ENCODE data around the gene GIMAP4.

GIMAP4 gene

GRCh38 chr7:150566572-150566971 lies 618 bp upstream of the GIMAP4 start:
- Histone ChIP-seq H3K27me3 (ENCODE audit: insufficient read depth, poor library complexity, severe bottlenecking) (no peaks in the 10 kb centered on the region), H3K9me3 (ENCODE audit: severe bottlenecking) (no peaks in the 10 kb centered on the region), H3K4me1 (ENCODE audit: insufficient read depth, poor library complexity, severe bottlenecking) (no peaks in the 10 kb centered on the region), H3K27ac (ENCODE audit: poor library complexity, severe bottlenecking) (no peak overlapping the region), H3K4me3 (ENCODE audit: severe bottlenecking) (no peak overlapping the region), H3K36me3 (ENCODE audit: low read depth) (no peaks in the 10 kb centered on the region)
- DNase-seq (ENCODE audit: low spot score) (no peak), ATAC-seq (ENCODE audit: low read depth) (no peak)
- no peak for TF ChIP-seq CTCF (IDR thresholded peaks at IDR 0.05; ENCODE audit: poor library complexity, severe bottlenecking)

GRCh38 chr7:150567871-150568301 lies 696 bp downstream of the GIMAP4 start:
- DNase-seq (ENCODE audit: low spot score) (no peak), ATAC-seq (ENCODE audit: low read depth) (no peak)
- TF ChIP-seq CTCF (IDR thresholded peaks at IDR 0.05; ENCODE audit: poor library complexity, severe bottlenecking), result no peak
- H3K27ac ChIP-seq (ENCODE audit: poor library complexity, severe bottlenecking), result no peak overlapping the region
- no peaks in the 10 kb centered on the region for H3K4me1 ChIP-seq (ENCODE audit: insufficient read depth, poor library complexity, severe bottlenecking)
- no peaks in the 10 kb centered on the region for H3K36me3 ChIP-seq (ENCODE audit: low read depth)
- H3K27me3 ChIP-seq (ENCODE audit: insufficient read depth, poor library complexity, severe bottlenecking), result no peaks in the 10 kb centered on the region
- H3K9me3 ChIP-seq (ENCODE audit: severe bottlenecking), result no peaks in the 10 kb centered on the region
- no peak overlapping the region for H3K4me3 ChIP-seq (ENCODE audit: severe bottlenecking)

- H3K4me3 ChIP-seq (ENCODE audit: severe bottlenecking), result no peak overlapping the region
- H3K27ac ChIP-seq (ENCODE audit: poor library complexity, severe bottlenecking), result no peak overlapping the region
Observed at GRCh38 chr7:150568714-150569113, 1.5 kb downstream of the GIMAP4 start.

GRCh38 chr7:150569245-150569955 lies 2.2 kb downstream of the GIMAP4 start:
- no peak for ATAC-seq (ENCODE audit: low read depth)

More at GRCh38 chr7:150568714-150569113, 1.5 kb downstream of the GIMAP4 start:
- H3K27me3 ChIP-seq (ENCODE audit: insufficient read depth, poor library complexity, severe bottlenecking), result no peaks in the 10 kb centered on the region
- no peaks in the 10 kb centered on the region for H3K36me3 ChIP-seq (ENCODE audit: low read depth)
- no peak for ATAC-seq (ENCODE audit: low read depth)
- H3K9me3 ChIP-seq (ENCODE audit: severe bottlenecking), result peaks cover 2% of the 10 kb centered on the region
- no peaks in the 10 kb centered on the region for H3K4me1 ChIP-seq (ENCODE audit: insufficient read depth, poor library complexity, severe bottlenecking)
- no peak for DNase-seq (ENCODE audit: low spot score)
- TF ChIP-seq CTCF (IDR thresholded peaks at IDR 0.05; ENCODE audit: poor library complexity, severe bottlenecking), result no peak

More at GRCh38 chr7:150569245-150569955, 2.2 kb downstream of the GIMAP4 start:
- no peak for TF ChIP-seq CTCF (IDR thresholded peaks at IDR 0.05; ENCODE audit: poor library complexity, severe bottlenecking)
- Histone ChIP-seq H3K4me1 (ENCODE audit: insufficient read depth, poor library complexity, severe bottlenecking) (no peaks in the 10 kb centered on the region), H3K27ac (ENCODE audit: poor library complexity, severe bottlenecking) (no peak overlapping the region), H3K27me3 (ENCODE audit: insufficient read depth, poor library complexity, severe bottlenecking) (no peaks in the 10 kb centered on the region), H3K9me3 (ENCODE audit: severe bottlenecking) (peaks cover 2% of the 10 kb centered on the region), H3K36me3 (ENCODE audit: low read depth) (no peaks in the 10 kb centered on the region), H3K4me3 (ENCODE audit: severe bottlenecking) (no peak overlapping the region)
- no peak for DNase-seq (ENCODE audit: low spot score)

All from RWPE2 (cell line).